Astrocyte of the spinal cord (primary cell): ENCODE data around the gene FHIT.
"Not testable (repeated sequence)": the region's sequence is repeated elsewhere in the genome, so short reads cannot be mapped to it uniquely, and the experiment has no call there.

Source experiments
- DNase-seq: peaks from one replicate; pipeline ENCODE4 v3.0.0; 2011; ENCODE audit warnings: low read depth, low spot score
- H3K4me3 ChIP-seq: 2 replicates; pipeline ENCODE4 v1.5.1; 2011; ENCODE audit warnings: low read depth, mild to moderate bottlenecking, low read length, moderate library complexity
- in situ Hi-C: cut with HindIII; loops from 2 replicates; pipeline ENCODE4 v1.10.0; 2017; ENCODE audit warnings: low sequenced_read_pairs
- TF ChIP-seq, protein P1 (sequence below): IDR thresholded peaks from 2 replicates; pipeline ENCODE4 v1.5.1; 2012; ENCODE audit warnings: low read depth, mild to moderate bottlenecking, low read length, inconsistent platforms

The FHIT gene

DNA sequence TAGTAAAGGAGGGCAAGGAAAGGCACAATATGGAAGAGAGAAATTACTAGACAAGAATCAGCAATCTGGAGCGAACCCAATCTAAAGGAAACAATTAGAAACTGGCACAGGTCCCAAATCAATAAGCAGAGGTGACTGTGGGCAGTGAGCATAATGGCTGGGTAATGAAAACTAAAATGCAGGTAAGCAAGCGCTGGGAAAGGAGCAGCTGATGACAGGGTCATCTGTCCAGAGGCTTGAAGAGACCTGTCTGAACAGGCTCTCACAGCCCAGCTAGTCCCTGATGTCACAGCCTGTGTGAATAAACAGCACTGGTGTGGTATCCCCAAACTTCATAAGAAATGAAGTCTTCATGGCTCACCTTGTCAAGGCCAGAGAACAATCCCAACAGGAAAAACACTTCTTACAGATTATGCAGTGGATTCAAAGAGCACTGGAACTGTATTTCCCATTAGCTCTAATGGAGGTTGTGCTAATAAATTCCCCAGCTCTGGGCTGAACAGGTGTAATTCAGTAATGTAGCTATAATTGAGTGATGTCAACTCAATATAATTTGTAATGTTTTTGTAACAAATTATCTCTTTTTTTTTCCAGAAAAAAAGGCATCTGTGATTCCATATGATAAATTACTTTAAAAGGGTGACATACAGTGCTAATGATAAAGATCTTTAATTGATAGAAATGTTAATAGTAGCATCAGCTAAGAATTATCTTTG, 197.3 kb downstream of the FHIT start:
- no peak for DNase-seq
- in situ Hi-C loops, result no loop called here

DNA sequence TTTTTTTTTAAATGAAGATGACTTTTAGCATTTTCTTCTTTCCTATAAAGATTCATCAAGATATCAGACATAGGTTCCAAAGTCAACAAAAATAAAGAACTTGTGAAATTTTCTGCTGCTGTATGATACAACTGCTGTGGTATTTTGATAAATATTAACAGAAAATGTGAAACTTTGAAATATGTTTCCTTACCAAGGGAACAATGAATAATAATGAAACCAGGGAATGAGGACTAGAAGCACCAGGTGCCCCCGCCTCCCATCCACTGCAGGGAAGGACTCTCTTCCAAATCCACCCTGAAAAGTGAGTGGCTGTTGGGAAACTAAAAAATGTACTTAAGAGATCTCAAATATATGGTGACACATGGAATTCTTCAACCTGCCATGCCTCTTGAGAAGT, 198.4 kb downstream of the FHIT start:
- no peak for DNase-seq
- TF ChIP-seq, protein P1, sequence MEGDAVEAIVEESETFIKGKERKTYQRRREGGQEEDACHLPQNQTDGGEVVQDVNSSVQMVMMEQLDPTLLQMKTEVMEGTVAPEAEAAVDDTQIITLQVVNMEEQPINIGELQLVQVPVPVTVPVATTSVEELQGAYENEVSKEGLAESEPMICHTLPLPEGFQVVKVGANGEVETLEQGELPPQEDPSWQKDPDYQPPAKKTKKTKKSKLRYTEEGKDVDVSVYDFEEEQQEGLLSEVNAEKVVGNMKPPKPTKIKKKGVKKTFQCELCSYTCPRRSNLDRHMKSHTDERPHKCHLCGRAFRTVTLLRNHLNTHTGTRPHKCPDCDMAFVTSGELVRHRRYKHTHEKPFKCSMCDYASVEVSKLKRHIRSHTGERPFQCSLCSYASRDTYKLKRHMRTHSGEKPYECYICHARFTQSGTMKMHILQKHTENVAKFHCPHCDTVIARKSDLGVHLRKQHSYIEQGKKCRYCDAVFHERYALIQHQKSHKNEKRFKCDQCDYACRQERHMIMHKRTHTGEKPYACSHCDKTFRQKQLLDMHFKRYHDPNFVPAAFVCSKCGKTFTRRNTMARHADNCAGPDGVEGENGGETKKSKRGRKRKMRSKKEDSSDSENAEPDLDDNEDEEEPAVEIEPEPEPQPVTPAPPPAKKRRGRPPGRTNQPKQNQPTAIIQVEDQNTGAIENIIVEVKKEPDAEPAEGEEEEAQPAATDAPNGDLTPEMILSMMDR, result no peak
- no peak overlapping the region for H3K4me3 ChIP-seq
- in situ Hi-C loops, result no loop called here

More for the DNA sequence above, 197.3 kb downstream of the FHIT start:
- TF ChIP-seq, protein P1, result no peak
- no peak overlapping the region for H3K4me3 ChIP-seq

DNA sequence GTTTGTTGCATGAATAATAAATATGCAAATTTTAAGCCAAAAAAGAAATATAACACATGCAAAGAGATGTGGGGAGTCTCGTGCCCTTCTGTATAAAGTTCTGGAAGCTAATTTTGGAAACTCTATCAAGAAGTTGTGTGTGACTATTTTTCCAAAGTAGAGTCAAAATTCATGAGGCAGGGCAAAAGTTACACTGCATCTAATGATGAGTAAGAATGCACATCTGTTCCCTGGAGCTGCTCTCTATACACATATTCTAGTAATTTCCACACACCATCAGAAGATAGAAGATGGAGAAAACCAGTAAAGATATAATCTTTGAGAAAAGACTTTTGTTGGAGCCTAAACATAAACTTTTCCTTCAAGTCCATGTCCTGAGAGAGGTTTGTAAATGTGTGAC, 199.6 kb downstream of the FHIT start:
- no peak overlapping the region for H3K4me3 ChIP-seq
- in situ Hi-C loops, result no loop called here
- TF ChIP-seq, protein P1, result no peak
- no peak for DNase-seq

DNA sequence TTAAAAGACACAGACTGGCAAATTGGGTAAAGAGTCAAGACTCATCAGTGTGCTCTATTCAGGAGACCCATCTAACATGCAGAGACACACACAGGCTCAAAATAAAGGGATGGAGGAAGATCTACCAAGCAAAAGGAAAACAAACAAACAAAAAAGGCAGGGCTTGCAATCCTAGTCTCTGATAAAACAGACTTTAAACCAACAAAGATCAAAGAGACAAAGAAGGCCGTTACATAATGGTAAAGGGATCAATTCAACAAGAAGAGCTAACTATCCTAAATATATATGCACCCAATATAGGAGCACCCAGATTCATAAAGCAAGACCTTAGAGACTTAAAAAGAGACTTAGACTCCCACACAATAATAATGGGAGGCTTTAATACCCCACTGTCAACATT, 206.1 kb downstream of the FHIT start:
- H3K4me3 ChIP-seq, DNase-seq, in situ Hi-C loops: not testable (repeated sequence)

DNA sequence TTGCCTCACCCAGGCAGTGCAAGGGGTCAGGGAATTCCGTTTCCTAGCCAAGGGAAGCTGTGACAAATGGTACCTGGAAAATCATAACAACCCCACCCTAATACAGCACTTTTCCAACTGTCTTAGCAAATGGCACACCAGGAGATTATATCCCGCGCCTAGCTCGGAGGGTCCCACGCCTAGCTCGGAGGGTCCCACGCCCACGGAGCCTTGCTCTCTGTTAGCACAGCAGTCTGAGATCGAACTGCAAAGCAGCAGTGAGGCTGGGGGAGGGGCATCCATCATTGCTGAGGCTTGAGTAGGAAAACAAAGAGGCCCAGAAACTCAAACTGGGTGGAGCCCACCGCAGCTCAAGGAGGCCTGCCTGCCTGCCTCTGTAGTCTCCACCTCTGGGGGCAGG, 208.1 kb downstream of the FHIT start:
- TF ChIP-seq, protein P1, result no peak
- H3K4me3 ChIP-seq, result no peak overlapping the region
- no peak for DNase-seq
- in situ Hi-C loops, result no loop called here

DNA sequence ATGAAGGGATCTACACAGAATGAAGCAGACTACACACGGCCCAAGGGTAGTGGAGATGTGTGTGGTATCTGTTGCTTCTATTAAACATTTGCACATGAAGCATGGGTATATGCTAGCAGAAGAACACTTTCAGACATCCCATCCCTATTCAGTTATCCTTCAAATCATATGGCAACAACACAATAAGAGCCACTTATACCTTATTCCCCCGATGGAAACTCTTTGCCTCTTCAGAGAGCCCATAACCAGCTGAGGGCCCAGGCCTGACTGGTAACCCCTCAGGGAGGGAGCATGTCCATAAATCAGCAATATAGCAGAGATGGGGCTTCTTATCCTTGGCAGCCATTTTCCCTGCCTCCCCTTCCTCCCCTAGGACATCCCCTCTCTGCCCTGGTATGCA, 210.6 kb downstream of the FHIT start:
- no peak for DNase-seq
- in situ Hi-C loops, result no loop called here

DNA sequence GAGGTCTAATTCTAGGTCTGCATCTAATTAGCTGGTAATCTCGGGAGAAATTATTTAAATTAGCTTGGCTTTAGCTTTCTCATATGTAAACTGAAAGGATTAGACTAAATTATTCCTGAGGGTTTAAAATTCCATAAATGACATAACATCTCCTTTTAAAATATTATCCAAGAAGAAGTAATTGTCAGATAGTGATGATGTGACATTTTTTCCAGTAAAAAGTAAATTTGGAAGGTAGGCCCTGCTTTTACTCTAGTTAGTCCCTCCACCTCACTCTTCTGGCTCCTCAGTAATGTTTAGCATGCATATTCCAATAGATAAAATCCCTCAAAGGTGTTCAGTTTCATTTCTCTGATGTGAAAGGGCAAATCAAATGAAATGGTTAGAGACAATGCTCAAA, 215.7 kb downstream of the FHIT start:
- TF ChIP-seq, protein P1, result no peak
- H3K4me3 ChIP-seq, result no peak overlapping the region
- in situ Hi-C loops, result no loop called here
- no peak for DNase-seq

More for the DNA sequence above, 210.6 kb downstream of the FHIT start:
- TF ChIP-seq, protein P1, result no peak
- no peak overlapping the region for H3K4me3 ChIP-seq
